ENCODE results near the gene MIPEP. TPM values are rescaled to one million over a fixed set of nuclear protein-coding genes. Genes with fewer than 3 reads are reported as not detected.
A peak's percentile ranks its signal among the peaks of the same experiment; 100 is the strongest.

The MIPEP gene
- total and polyA plus RNA-seq, 11 donors = 21.5 to 88.1 (median 42.1) TPM

DNA sequence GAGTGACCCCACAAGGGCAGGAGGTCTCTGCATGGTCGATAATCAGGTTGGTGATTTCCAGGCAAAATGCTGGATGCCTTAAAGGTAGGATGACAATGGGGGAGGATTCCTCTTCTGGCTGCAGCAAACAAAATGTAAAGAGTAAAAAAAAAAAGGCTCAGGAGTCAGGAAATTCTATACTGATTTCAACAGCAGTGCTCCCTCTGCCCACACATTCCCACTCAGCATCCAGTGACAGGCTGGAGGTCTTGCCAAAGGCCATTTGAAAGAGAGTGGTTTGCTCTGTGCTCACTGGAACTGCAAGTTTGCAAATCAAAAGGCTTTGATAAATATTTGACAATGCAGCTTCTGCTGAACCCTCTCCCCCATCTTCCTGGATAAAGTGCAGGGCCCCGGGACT, 183.6 kb downstream of the MIPEP start:
- 77 to 86% (median 78%) methylated on average over 2 of the region's 2 CpGs for WGBS, 4 donors
- no peak for DNase-seq
- no peak for TF ChIP-seq POLR2A (IDR thresholded peaks at IDR 0.05)
- TF ChIP-seq, protein P1, sequence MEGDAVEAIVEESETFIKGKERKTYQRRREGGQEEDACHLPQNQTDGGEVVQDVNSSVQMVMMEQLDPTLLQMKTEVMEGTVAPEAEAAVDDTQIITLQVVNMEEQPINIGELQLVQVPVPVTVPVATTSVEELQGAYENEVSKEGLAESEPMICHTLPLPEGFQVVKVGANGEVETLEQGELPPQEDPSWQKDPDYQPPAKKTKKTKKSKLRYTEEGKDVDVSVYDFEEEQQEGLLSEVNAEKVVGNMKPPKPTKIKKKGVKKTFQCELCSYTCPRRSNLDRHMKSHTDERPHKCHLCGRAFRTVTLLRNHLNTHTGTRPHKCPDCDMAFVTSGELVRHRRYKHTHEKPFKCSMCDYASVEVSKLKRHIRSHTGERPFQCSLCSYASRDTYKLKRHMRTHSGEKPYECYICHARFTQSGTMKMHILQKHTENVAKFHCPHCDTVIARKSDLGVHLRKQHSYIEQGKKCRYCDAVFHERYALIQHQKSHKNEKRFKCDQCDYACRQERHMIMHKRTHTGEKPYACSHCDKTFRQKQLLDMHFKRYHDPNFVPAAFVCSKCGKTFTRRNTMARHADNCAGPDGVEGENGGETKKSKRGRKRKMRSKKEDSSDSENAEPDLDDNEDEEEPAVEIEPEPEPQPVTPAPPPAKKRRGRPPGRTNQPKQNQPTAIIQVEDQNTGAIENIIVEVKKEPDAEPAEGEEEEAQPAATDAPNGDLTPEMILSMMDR (IDR thresholded peaks at IDR 0.05) = no peak

GRCh38 chr13:23703246-23703860, 185.8 kb downstream of the MIPEP start:
- peak in 2 of 4 donors; percentile 35 to 49 for ATAC-seq
- 60 to 75% (median 72%) methylated on average over 11 of the region's 11 CpGs for WGBS, 4 donors

More for the DNA sequence above, 183.6 kb downstream of the MIPEP start:
- no peak for ATAC-seq
- no peak overlapping the region for H3K27ac ChIP-seq
- no peak overlapping the region for H3K4me3 ChIP-seq
- intact Hi-C loops (cut with DNase I) = loop anchor here in 7 of 10 donors (5.0 to 10.0 kb wide), 6 partner anchors 101 to 241 kb away; partner anchors contain the start of gene TNFRSF19 (in 2 of the 7)
- peaks cover 0 to 36% (median 10%) of the 10 kb centered on the region in 12 donors for H3K4me1 ChIP-seq
- H3K36me3 ChIP-seq = no peaks in the 10 kb centered on the region
- H3K9me3 ChIP-seq = no peaks in the 10 kb centered on the region
- no peaks in the 10 kb centered on the region for H3K27me3 ChIP-seq

GRCh38 chr13:23701636-23702035, 187.6 kb downstream of the MIPEP start:
- H3K27me3 ChIP-seq = no peaks in the 10 kb centered on the region
- WGBS, 4 donors = 75 to 81% (median 78%) methylated on average over 12 of the region's 12 CpGs
- ATAC-seq (peak; percentile 88 to 95 (median 94)), DNase-seq (peak; percentile 84 to 93 (median 87))
- peaks cover 0 to 39% (median 8%) of the 10 kb centered on the region in 12 donors for H3K4me1 ChIP-seq
- no peaks in the 10 kb centered on the region for H3K36me3 ChIP-seq
- H3K27ac ChIP-seq = peak overlapping the region in 8 of 12 donors; percentile 16 to 79 (median 56)
- intact Hi-C loops (cut with DNase I) = loop anchor here in 5 of 10 donors (10.0 kb wide), 4 partner anchors 97 to 237 kb away; partner anchors contain the start of gene TNFRSF19 (in 2 of the 5)
- TF ChIP-seq POLR2A (IDR thresholded peaks at IDR 0.05) = no peak
- TF ChIP-seq, protein P1 (IDR thresholded peaks at IDR 0.05) = no peak
- no peak overlapping the region for H3K4me3 ChIP-seq
- no peaks in the 10 kb centered on the region for H3K9me3 ChIP-seq

More at GRCh38 chr13:23703246-23703860, 185.8 kb downstream of the MIPEP start:
- Histone ChIP-seq H3K4me1 (peaks cover 0 to 27% (median 6%) of the 10 kb centered on the region in 12 donors), H3K4me3 (no peak overlapping the region), H3K36me3 (no peaks in the 10 kb centered on the region), H3K9me3 (no peaks in the 10 kb centered on the region), H3K27ac (peak overlapping the region in 10 of 12 donors; percentile 13 to 76 (median 38)), H3K27me3 (no peaks in the 10 kb centered on the region)
- intact Hi-C loops (cut with DNase I) = loop anchor here in 5 of 10 donors (10.0 kb wide), 4 partner anchors 99 to 239 kb away; partner anchors contain the start of gene TNFRSF19 (in 2 of the 5)
- DNase-seq = peak in 1 of 5 donors; percentile 50
- TF ChIP-seq, protein P1 (IDR thresholded peaks at IDR 0.05) = no peak
- TF ChIP-seq POLR2A (IDR thresholded peaks at IDR 0.05) = no peak

DNA sequence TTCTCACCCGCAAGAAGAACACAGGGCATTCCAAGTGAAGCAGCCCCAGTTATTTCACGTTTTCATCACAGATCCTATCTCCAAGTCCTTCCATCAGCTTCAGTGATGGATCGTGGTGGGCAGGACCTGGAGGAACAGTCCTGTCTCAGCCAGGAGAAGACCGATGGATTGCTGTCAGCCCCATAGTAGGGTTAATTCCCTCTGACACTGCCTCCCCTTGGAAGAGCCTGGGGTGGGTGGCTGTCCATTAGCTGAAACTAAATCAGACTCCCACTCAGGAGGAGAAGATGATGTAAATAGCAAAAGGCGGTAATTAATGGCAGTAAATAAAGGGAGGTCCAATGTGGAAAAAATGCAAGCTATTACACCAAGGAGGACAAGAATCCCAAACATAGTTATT, 188.0 kb downstream of the MIPEP start:
- no peak overlapping the region for H3K4me3 ChIP-seq
- TF ChIP-seq, protein P1 (IDR thresholded peaks at IDR 0.05) = no peak
- no peak for TF ChIP-seq POLR2A (IDR thresholded peaks at IDR 0.05)
- peak overlapping the region in 9 of 12 donors; percentile 17 to 80 (median 65) for H3K27ac ChIP-seq
- peaks cover 0 to 44% (median 13%) of the 10 kb centered on the region in 12 donors for H3K4me1 ChIP-seq
- peak in 1 of 4 donors; percentile 14 for ATAC-seq
- H3K36me3 ChIP-seq = no peaks in the 10 kb centered on the region
- H3K27me3 ChIP-seq = no peaks in the 10 kb centered on the region
- H3K9me3 ChIP-seq = no peaks in the 10 kb centered on the region
- intact Hi-C loops (cut with DNase I) = loop anchor here in 5 of 10 donors (10.0 kb wide), 4 partner anchors 96 to 236 kb away; partner anchors contain the start of gene TNFRSF19 (in 2 of the 5)
- no peak for DNase-seq
- 79 to 89% (median 84%) methylated on average over 5 of the region's 5 CpGs for WGBS, 4 donors
